HG02840 (cell line): Measurements from ENCODE around the gene NECTIN1.

Source experiments
- ATAC-seq: cut with Tn5 transposase; IDR thresholded peaks from one replicate; pipeline ENCODE4 v1.9.1; 2021; ENCODE audit warnings: mild to moderate bottlenecking, moderate library complexity, moderate number of reproducible peaks; ENCODE audit not compliant: unreplicated experiment, low FRiP score

NECTIN1 gene

GRCh38 chr11:119728651-119729580 lies at the start of gene NECTIN1:
NECTIN1 (minus strand) TSS chr11:119729200; CDS start chr11:119728553, 647 bp downstream.
- ATAC-seq = peak; percentile 85

- ATAC-seq = no peak
These were observed 49.6 kb upstream of the NECTIN1 start for GRCh38 chr11:119778391-119779194.

- no peak for ATAC-seq
These were observed 48.9 kb upstream of the NECTIN1 start for GRCh38 chr11:119777940-119778339.

- no peak for ATAC-seq
These were observed 47.7 kb upstream of the NECTIN1 start for GRCh38 chr11:119776651-119777050.

GRCh38 chr11:119776031-119776636 lies 47.1 kb upstream of the NECTIN1 start:
- no peak for ATAC-seq

GRCh38 chr11:119774172-119774763 lies 45.3 kb upstream of the NECTIN1 start:
- no peak for ATAC-seq

- no peak for ATAC-seq
These were observed 43.8 kb upstream of the NECTIN1 start for GRCh38 chr11:119772641-119773415.

GRCh38 chr11:119772076-119772475 lies 43.1 kb upstream of the NECTIN1 start:
- no peak for ATAC-seq

GRCh38 chr11:119771172-119771770 lies 42.3 kb upstream of the NECTIN1 start:
- no peak for ATAC-seq

- ATAC-seq = no peak
These were observed 36.6 kb upstream of the NECTIN1 start for GRCh38 chr11:119765628-119766027.

- no peak for ATAC-seq
These were observed 35.3 kb upstream of the NECTIN1 start for GRCh38 chr11:119764108-119764868.

GRCh38 chr11:119763071-119763728 lies 34.2 kb upstream of the NECTIN1 start:
- ATAC-seq = no peak

GRCh38 chr11:119759747-119760412 lies 30.9 kb upstream of the NECTIN1 start:
- ATAC-seq = no peak

GRCh38 chr11:119759324-119759723 lies 30.3 kb upstream of the NECTIN1 start:
- ATAC-seq = no peak

GRCh38 chr11:119758291-119758690 lies 29.3 kb upstream of the NECTIN1 start:
- ATAC-seq = no peak

GRCh38 chr11:119757378-119757777 lies 28.4 kb upstream of the NECTIN1 start:
- ATAC-seq = no peak

- no peak for ATAC-seq
These were observed 27.3 kb upstream of the NECTIN1 start for GRCh38 chr11:119756169-119756865.
